Measurements from ENCODE around the gene MEGF8. TPM values are rescaled to one million over a fixed set of nuclear protein-coding genes. Genes with fewer than 3 reads are reported as not detected.

MEGF8 gene
- total RNA-seq, 1 donor from 2014 or later: 15.1 TPM

DNA sequence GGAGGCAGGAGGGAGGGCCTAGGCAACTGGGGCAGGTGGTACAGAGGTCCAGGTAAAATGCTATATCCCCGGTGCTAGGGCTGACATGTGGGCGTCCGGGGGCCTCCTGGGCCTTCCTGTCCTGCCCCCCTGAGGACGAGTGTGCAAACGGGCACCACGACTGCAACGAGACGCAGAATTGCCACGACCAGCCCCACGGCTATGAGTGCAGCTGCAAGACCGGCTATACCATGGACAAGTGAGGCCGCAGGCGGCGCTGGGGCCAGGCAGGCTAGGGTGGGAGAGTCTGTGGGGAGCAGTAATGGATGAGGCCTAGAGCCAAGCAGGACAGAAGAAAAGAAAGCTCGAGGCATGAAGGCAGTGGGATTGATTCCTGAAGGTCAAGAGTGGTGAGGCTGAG is 43.3 kb downstream of the MEGF8 start:
- ATAC-seq (ENCODE audit: low read depth) (no peak), DNase-seq (no peak)
- POLR2A ChIA-PET: no interaction called here
- no peaks in the 10 kb centered on the region for H3K27me3 Mint-ChIP-seq
- no peak overlapping the region for H3K4me3 Mint-ChIP-seq
- no peak overlapping the region for H3K27ac Mint-ChIP-seq
- H3K4me1 Mint-ChIP-seq: peaks cover 56% of the 10 kb centered on the region
- CTCF ChIA-PET: no interaction called here
- no peaks in the 10 kb centered on the region for H3K9me3 Mint-ChIP-seq
- intact Hi-C loops (cut with micrococcal nuclease): no loop called here
- peaks cover 1% of the 10 kb centered on the region for H3K36me3 Mint-ChIP-seq (ENCODE audit: low read depth)
- TF ChIP-seq, protein P1, sequence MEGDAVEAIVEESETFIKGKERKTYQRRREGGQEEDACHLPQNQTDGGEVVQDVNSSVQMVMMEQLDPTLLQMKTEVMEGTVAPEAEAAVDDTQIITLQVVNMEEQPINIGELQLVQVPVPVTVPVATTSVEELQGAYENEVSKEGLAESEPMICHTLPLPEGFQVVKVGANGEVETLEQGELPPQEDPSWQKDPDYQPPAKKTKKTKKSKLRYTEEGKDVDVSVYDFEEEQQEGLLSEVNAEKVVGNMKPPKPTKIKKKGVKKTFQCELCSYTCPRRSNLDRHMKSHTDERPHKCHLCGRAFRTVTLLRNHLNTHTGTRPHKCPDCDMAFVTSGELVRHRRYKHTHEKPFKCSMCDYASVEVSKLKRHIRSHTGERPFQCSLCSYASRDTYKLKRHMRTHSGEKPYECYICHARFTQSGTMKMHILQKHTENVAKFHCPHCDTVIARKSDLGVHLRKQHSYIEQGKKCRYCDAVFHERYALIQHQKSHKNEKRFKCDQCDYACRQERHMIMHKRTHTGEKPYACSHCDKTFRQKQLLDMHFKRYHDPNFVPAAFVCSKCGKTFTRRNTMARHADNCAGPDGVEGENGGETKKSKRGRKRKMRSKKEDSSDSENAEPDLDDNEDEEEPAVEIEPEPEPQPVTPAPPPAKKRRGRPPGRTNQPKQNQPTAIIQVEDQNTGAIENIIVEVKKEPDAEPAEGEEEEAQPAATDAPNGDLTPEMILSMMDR (IDR thresholded peaks at IDR 0.05): no peak

DNA sequence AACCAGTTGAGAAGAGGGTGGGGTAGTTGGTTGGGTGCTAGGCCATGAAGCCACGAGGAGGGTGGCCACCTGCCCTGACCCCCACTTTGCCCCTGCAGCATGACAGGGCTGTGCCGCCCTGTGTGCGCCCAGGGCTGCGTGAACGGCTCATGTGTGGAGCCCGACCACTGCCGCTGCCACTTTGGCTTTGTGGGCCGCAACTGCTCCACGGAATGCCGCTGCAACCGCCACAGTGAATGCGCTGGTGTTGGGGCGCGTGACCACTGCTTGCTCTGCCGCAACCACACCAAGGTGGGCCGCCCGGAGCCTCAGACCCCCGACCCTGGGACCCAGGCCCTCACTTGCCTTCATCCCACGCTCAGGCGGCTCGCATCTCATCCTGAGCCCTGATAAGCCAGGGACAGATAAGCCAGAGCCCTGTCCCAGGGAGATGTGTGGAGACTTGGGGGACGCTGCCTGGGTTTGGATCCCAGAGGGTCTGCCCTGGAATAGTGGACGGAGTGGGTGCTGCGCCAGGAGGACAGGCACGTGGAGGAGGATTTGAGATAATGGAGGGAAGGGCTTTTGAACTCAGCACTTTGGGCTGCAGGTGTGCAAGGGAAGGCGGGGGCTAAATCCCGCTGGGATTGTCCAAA is 44.1 kb downstream of the MEGF8 start:
- intact Hi-C loops (cut with micrococcal nuclease): no loop called here
- Mint-ChIP-seq H3K9me3 (no peaks in the 10 kb centered on the region), H3K27me3 (no peaks in the 10 kb centered on the region), H3K4me3 (no peak overlapping the region), H3K27ac (no peak overlapping the region), H3K36me3 (ENCODE audit: low read depth) (peaks cover 1% of the 10 kb centered on the region), H3K4me1 (peaks cover 48% of the 10 kb centered on the region)
- POLR2A ChIA-PET: no interaction called here
- ATAC-seq (ENCODE audit: low read depth) (no peak), DNase-seq (no peak)
- CTCF ChIA-PET: no interaction called here
- TF ChIP-seq, protein P1 (IDR thresholded peaks at IDR 0.05): no peak

DNA sequence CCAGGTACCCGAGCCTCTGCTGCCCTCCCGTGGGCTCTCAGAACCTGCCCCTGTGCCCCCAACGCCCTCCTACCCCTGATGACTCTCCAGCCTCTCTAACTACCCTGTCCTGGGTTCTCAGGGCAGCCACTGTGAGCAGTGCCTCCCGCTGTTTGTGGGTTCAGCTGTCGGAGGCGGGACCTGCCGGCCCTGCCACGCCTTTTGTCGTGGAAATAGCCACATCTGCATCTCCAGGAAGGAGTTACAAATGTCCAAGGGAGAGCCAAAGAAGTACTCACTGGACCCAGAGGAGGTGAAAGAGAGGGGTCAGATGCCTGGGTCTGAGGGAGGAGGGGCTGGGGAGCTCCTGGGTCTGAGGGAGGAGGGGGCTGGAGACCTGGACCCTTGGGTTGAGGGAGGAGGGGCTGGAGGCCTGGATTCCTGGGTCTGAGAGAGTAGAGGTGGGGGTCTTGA is 44.7 kb downstream of the MEGF8 start:
- H3K9me3 Mint-ChIP-seq: no peaks in the 10 kb centered on the region
- no peak for ATAC-seq (ENCODE audit: low read depth)
- ChIA-PET POLR2A (interaction anchor here (1.1 kb wide), 1 partner anchor 27 kb away, joined by 5 read pairs; no protein-coding TSS in a partner anchor), CTCF (interaction anchor here (1.2 kb wide), 1 partner anchor 70 kb away, joined by 3 read pairs; no protein-coding TSS in a partner anchor)
- no peak for DNase-seq
- no peak overlapping the region for H3K27ac Mint-ChIP-seq
- TF ChIP-seq, protein P1 (IDR thresholded peaks at IDR 0.05): no peak
- H3K36me3 Mint-ChIP-seq (ENCODE audit: low read depth): peaks cover 1% of the 10 kb centered on the region
- peaks cover 43% of the 10 kb centered on the region for H3K4me1 Mint-ChIP-seq
- no peak overlapping the region for H3K4me3 Mint-ChIP-seq
- intact Hi-C loops (cut with micrococcal nuclease): no loop called here
- H3K27me3 Mint-ChIP-seq: no peaks in the 10 kb centered on the region

DNA sequence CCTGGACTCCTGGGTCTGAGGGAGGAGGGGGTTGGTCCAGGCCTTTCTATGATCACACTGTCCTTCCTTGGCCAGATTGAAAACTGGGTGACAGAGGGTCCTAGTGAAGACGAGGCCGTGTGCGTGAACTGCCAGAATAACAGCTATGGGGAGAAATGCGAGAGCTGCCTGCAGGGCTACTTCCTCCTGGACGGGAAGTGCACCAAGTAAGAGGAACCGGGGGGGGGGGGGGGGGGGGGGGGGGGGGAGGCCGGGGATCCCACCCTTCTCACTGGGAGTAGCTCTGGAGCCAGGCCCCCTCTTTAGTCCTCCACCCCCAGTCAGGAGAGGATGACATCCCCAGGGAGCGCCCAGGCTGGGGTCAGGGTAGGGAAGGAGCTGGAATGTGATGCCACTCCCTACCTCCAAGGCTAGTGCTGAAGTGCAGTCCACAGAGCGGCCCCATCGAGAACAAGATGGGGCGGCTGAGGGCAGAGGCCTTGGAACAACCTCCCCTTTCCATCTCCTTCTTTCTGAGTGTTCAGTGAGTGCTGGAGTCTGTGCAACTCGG is 45.3 kb downstream of the MEGF8 start:
- Mint-ChIP-seq H3K27ac (no peak overlapping the region), H3K27me3 (no peaks in the 10 kb centered on the region), H3K36me3 (ENCODE audit: low read depth) (peaks cover 1% of the 10 kb centered on the region), H3K4me1 (peaks cover 38% of the 10 kb centered on the region), H3K4me3 (peak overlapping the region; percentile 35), H3K9me3 (no peaks in the 10 kb centered on the region)
- DNase-seq (no peak), ATAC-seq (ENCODE audit: low read depth) (no peak)
- ChIA-PET POLR2A (interaction anchor here (0.5 to 1.1 kb wide), 3 partner anchors 16 to 377 kb away, joined by 4 to 7 read pairs (median 5); partner anchors contain the start of gene ATP1A3), CTCF (interaction anchor here (1.2 kb wide), 1 partner anchor 70 kb away, joined by 3 read pairs; no protein-coding TSS in a partner anchor)
- TF ChIP-seq, protein P1 (IDR thresholded peaks at IDR 0.05): no peak
- intact Hi-C loops (cut with micrococcal nuclease): no loop called here

DNA sequence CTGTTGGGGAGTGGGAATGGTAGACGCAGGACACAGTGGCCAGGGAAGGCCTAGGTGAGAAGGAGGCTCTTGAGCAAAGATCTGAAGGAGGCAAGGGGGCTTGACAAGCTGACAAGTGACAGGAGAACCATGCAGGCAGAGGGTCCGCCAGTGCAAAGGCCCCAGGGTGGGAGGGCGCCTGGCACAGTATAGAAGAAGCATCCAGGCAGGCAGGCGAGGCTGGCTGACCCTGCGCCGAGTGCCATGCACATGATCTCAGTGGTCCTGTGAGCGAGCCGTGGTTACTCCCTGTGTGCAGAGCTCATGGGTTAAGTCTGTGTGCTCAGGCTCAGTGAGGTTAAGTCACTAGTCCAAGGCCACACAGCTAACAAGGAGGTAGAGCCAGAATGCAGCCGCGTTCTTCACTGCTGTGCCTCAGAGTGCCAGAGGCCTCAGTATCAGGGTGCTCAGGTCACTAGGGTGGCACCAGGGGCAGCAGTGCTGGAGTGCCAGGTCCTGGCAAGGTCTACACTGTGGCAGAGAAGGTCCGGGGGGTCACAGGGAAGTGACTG is 49.5 kb downstream of the MEGF8 start:
- Mint-ChIP-seq H3K27ac (no peak overlapping the region), H3K27me3 (no peaks in the 10 kb centered on the region), H3K4me1 (peaks cover 21% of the 10 kb centered on the region), H3K36me3 (ENCODE audit: low read depth) (peaks cover 3% of the 10 kb centered on the region), H3K4me3 (no peak overlapping the region), H3K9me3 (no peaks in the 10 kb centered on the region)
- ChIA-PET POLR2A (no interaction called here), CTCF (no interaction called here)
- intact Hi-C loops (cut with micrococcal nuclease): no loop called here
- TF ChIP-seq, protein P1 (IDR thresholded peaks at IDR 0.05): no peak
- no peak for ATAC-seq (ENCODE audit: low read depth)
- DNase-seq: no peak
